IMR-90 (cell line): ENCODE results near the gene GRIK1. TPM values are rescaled to one million over a fixed set of nuclear protein-coding genes. Genes with fewer than 3 reads are reported as not detected.

Experiments used
- ATAC-seq: fragments of 200-7000 bp; cut with Tn5 transposase; 2 replicates; pipeline ENCODE4 v1.9.1; 2020; ENCODE audit warnings: low read depth, mild to moderate bottlenecking, moderate library complexity
- BruUV-seq: library from RNA; stranded (reverse); fragments of 400-500 nt; replicated peaks from 2 replicates; lab custom pipeline; 2021; lab: Mats Ljungman, UMichigan
- CTCF ChIA-PET: fragments of 300-600 bp; formaldehyde crosslinking; extraction: SDS; loops from one replicate; lab custom pipeline; 2021; ENCODE audit warnings: antibody characterized with exemption; lab: Yijun Ruan, JAX
- POLR2A ChIA-PET: fragments of 300-600 bp; sonication (Branson Sonifier 250); formaldehyde crosslinking; loops from one replicate; lab custom pipeline; 2022; ENCODE audit warnings: antibody characterized with exemption; ENCODE audit not compliant: unreplicated experiment; lab: Charles Lee
- DNase-seq: peaks from one replicate; pipeline ENCODE4 v3.0.0; 2013
- H2AFZ ChIP-seq: replicated peaks from 2 replicates; pipeline ENCODE3; 2013; ENCODE audit warnings: low read length, mild to moderate bottlenecking; ENCODE audit not compliant: poor library complexity
- H2AK5ac ChIP-seq: 2 replicates; pipeline ENCODE4 v1.6.1; 2013; ENCODE audit warnings: low read depth, low read length, inconsistent platforms
- H2AK9ac ChIP-seq: replicated peaks from 2 replicates; pipeline ENCODE3; 2013; ENCODE audit warnings: mild to moderate bottlenecking, low read depth, low read length, moderate library complexity; ENCODE audit not compliant: poor library complexity
- H2BK120ac ChIP-seq: 2 replicates; pipeline ENCODE4 v1.6.1; 2013; ENCODE audit warnings: low read depth, low read length, inconsistent platforms
- H2BK15ac ChIP-seq: 3 replicates; pipeline ENCODE4 v1.6.1; 2013; ENCODE audit warnings: low read depth, low read length, inconsistent platforms
- H2BK20ac ChIP-seq: 2 replicates; pipeline ENCODE4 v1.6.1; 2013; ENCODE audit warnings: low read depth, mild to moderate bottlenecking, inconsistent platforms, low read length, moderate library complexity
- H2BK5ac ChIP-seq: 2 replicates; pipeline ENCODE4 v1.6.1; 2013; ENCODE audit warnings: mild to moderate bottlenecking, low read depth, low read length, inconsistent platforms; ENCODE audit not compliant: poor library complexity, severe bottlenecking
- H3K14ac ChIP-seq: replicated peaks from 2 replicates; pipeline ENCODE4 v1.6.1; 2013; ENCODE audit warnings: low read depth, low read length, inconsistent platforms
- H3K18ac ChIP-seq: 2 replicates; pipeline ENCODE4 v1.6.1; 2013; ENCODE audit warnings: low read depth, low read length, control low read depth
- H3K23ac ChIP-seq: 2 replicates; pipeline ENCODE4 v1.6.1; 2013; ENCODE audit warnings: low read depth, low read length, inconsistent platforms
- H3K27ac ChIP-seq: 2 replicates; pipeline ENCODE4 v1.5.1; 2013; ENCODE audit warnings: mild to moderate bottlenecking, control low read depth, low read length; ENCODE audit not compliant: insufficient read depth
- H3K27me3 ChIP-seq: 2 replicates; pipeline ENCODE4 v1.6.1; 2013; ENCODE audit warnings: low read length; ENCODE audit not compliant: control insufficient read depth, insufficient read depth
- H3K36me3 ChIP-seq: 2 replicates; pipeline ENCODE4 v1.6.1; 2013; ENCODE audit warnings: low read length, mixed read lengths; ENCODE audit not compliant: control insufficient read depth, insufficient read depth
- H3K4ac ChIP-seq: 2 replicates; pipeline ENCODE4 v1.6.1; 2013; ENCODE audit warnings: low read depth, low read length, inconsistent platforms
- H3K4me1 ChIP-seq: 2 replicates; pipeline ENCODE4 v1.6.1; 2013; ENCODE audit warnings: low read length, mixed read lengths; ENCODE audit not compliant: control insufficient read depth, insufficient read depth
- H3K4me2 ChIP-seq: 2 replicates; pipeline ENCODE4 v1.6.1; 2013; ENCODE audit warnings: low read depth, mild to moderate bottlenecking, control low read depth, low read length, moderate library complexity
- H3K4me3 ChIP-seq: 2 replicates; pipeline ENCODE4 v1.5.1; 2013; ENCODE audit warnings: low read depth, mild to moderate bottlenecking, control low read depth, low read length, moderate library complexity; ENCODE audit not compliant: insufficient read depth
- H3K56ac ChIP-seq: 2 replicates; pipeline ENCODE4 v1.6.1; 2013; ENCODE audit warnings: low read length, inconsistent platforms; ENCODE audit not compliant: insufficient read depth; ENCODE audit errors: extremely low read depth
- H3K79me1 ChIP-seq, 2 experiments: 2 replicates each; pipeline ENCODE4 v1.6.1; 2013; ENCODE audit warnings: low read length in 2 of 2, inconsistent platforms in 1 of 2, low read depth in 1 of 2
- H3K9ac ChIP-seq: 2 replicates; pipeline ENCODE4 v1.6.1; 2013; ENCODE audit warnings: low read depth, low read length, control low read depth
- H3K9me1 ChIP-seq: 2 replicates; pipeline ENCODE4 v1.6.1; 2013; ENCODE audit warnings: low read length, inconsistent platforms; ENCODE audit not compliant: insufficient read depth
- H3K9me3 ChIP-seq: 2 replicates; pipeline ENCODE4 v1.6.1; 2013; ENCODE audit warnings: low read length; ENCODE audit not compliant: control insufficient read depth, insufficient read depth
- H4K20me1 ChIP-seq: 2 replicates; pipeline ENCODE4 v1.6.1; 2013; ENCODE audit warnings: low read length, inconsistent platforms; ENCODE audit not compliant: insufficient read depth
- H4K5ac ChIP-seq: 2 replicates; pipeline ENCODE4 v1.6.1; 2013; ENCODE audit warnings: mild to moderate bottlenecking, low read depth, low read length, control low read depth
- H4K8ac ChIP-seq, 2 experiments: 2 replicates each; pipeline ENCODE4 v1.6.1; 2013; ENCODE audit warnings: low read depth in 2 of 2, low read length in 2 of 2, control low read depth in 1 of 2, inconsistent platforms in 1 of 2
- H4K91ac ChIP-seq: 2 replicates; pipeline ENCODE4 v1.6.1; 2013; ENCODE audit warnings: low read depth, low read length, inconsistent platforms; ENCODE audit not compliant: insufficient read depth
- BHLHE40 ChIP-seq: fragments of 150-350 bp; IDR thresholded peaks from 2 replicates; pipeline ENCODE4 v1.6.1; 2016; ENCODE audit warnings: mild to moderate bottlenecking, low read depth, low read length
- CHD1 ChIP-seq: IDR thresholded peaks from 2 replicates; pipeline ENCODE4 v1.6.1; 2012; ENCODE audit warnings: low read depth, low read length, improper control_type of control experiment
- ELK1 ChIP-seq: fragments of 150-350 bp; IDR thresholded peaks from 2 replicates; pipeline ENCODE4 v1.6.1; 2016; ENCODE audit warnings: low read depth, mild to moderate bottlenecking, low read length, moderate library complexity, borderline replicate concordance
- POLR2A ChIP-seq: IDR thresholded peaks from 2 replicates; pipeline ENCODE4 v1.6.1; 2012; ENCODE audit warnings: mild to moderate bottlenecking, low read depth, low read length
- RAD21 ChIP-seq: IDR thresholded peaks from 2 replicates; pipeline ENCODE4 v1.6.1; 2012; ENCODE audit warnings: low read length, improper control_type of control experiment
- RFX5 ChIP-seq: IDR thresholded peaks from 2 replicates; pipeline ENCODE4 v1.8.0; 2012; ENCODE audit warnings: low read depth, mild to moderate bottlenecking, low read length, moderate library complexity
- dilution Hi-C: fragments of 300-500 bp; cut with HindIII; formaldehyde crosslinking; loops from one replicate; pipeline ENCODE4 v1.14.3; 2018; ENCODE audit warnings: low sequenced_read_pairs; ENCODE audit not compliant: unreplicated experiment
- in situ Hi-C: fragments of 300-500 bp; cut with MboI; formaldehyde crosslinking; loops from 3 replicates; pipeline ENCODE4 v1.14.3; 2019; ENCODE audit warnings: low sequenced_read_pairs, inconsistent platforms, mixed read lengths
- intact Hi-C: fragments of 100-400 bp; cut with micrococcal nuclease; formaldehyde crosslinking; loops from 2 replicates; pipeline ENCODE4 v1.10.0; 2022
- polyA plus RNA-seq, 3 experiments: library from polyadenylated mRNA; depleted of rRNA; stranded (reverse); fragments of >200 nt; gene quantifications; 2 replicates each; pipeline ENCODE4 v1.2.3, GENCODE V29; 2012; ENCODE audit warnings: low replicate concordance in 1 of 3
- total RNA-seq: library from RNA; depleted of rRNA; stranded (reverse); fragments of >200 nt; gene quantifications from 2 replicates; pipeline ENCODE4 v1.2.3, GENCODE V29; 2012

GRIK1 gene
- total and polyA plus RNA-seq, 2 of the 4 experiments (the other 2 are of a cell fraction) = not detected

GRCh38 chr21:29719521-29719920 lies 220.3 kb downstream of the GRIK1 start:
- Histone ChIP-seq H3K9me3 (no peaks in the 10 kb centered on the region), H3K79me1 (no peaks in the 10 kb centered on the region), H3K56ac (no peak overlapping the region), H2AFZ (no peak overlapping the region), H2BK20ac (no peak overlapping the region), H3K4me3 (no peak overlapping the region), H3K18ac (no peak overlapping the region), H3K9ac (no peak overlapping the region), H2BK120ac (no peak overlapping the region), H3K4me2 (no peak overlapping the region), H2BK15ac (no peak overlapping the region), H3K36me3 (no peaks in the 10 kb centered on the region), H4K20me1 (no peaks in the 10 kb centered on the region), H4K91ac (no peak overlapping the region), H2AK9ac (no peak overlapping the region), H2BK5ac (no peak overlapping the region), H3K4me1 (no peaks in the 10 kb centered on the region), H3K27me3 (no peaks in the 10 kb centered on the region; the same call in 1 of the 2 replicates), H4K5ac (no peak overlapping the region), H3K23ac (no peak overlapping the region), H3K14ac (no peak overlapping the region), H3K9me1 (no peaks in the 10 kb centered on the region), H3K4ac (no peak overlapping the region), H3K27ac (no peak overlapping the region), H2AK5ac (no peak overlapping the region), H4K8ac (no peak overlapping the region)
- ChIA-PET POLR2A (no interaction called here), CTCF (interaction anchor here (0.6 kb wide), 1 partner anchor 627 kb away, joined by 4 read pairs; no protein-coding TSS in a partner anchor)
- in situ Hi-C loops = no loop called here
- ATAC-seq (no peak), DNase-seq (no peak)
- intact Hi-C loops = loop anchor here (10.0 kb wide), 1 partner anchor 405 kb away; no protein-coding TSS in a partner anchor
- dilution Hi-C loops = no loop called here
- BruUV-seq = no TSS peak
- TF ChIP-seq BHLHE40 = no peak
- TF ChIP-seq ELK1 = no peak
- no peak for TF ChIP-seq CHD1
- no peak for TF ChIP-seq POLR2A
- no peak for TF ChIP-seq RFX5
- TF ChIP-seq RAD21 = no peak
